Anterior cingulate cortex (tissue), 58 donors: ENCODE results near the gene PTCH1.
A peak's percentile ranks its signal among the peaks of the same experiment; 100 is the strongest.

ENCODE experiments used
- DNase-seq, 58 donors: peaks; one replicate each; lab custom pipeline; 2025; lab: John Stamatoyannopoulos, UW

PTCH1 gene

GRCh38 chr9:95415158-95415557, 101.6 kb downstream of the PTCH1 start:
- no peak for DNase-seq

DNA sequence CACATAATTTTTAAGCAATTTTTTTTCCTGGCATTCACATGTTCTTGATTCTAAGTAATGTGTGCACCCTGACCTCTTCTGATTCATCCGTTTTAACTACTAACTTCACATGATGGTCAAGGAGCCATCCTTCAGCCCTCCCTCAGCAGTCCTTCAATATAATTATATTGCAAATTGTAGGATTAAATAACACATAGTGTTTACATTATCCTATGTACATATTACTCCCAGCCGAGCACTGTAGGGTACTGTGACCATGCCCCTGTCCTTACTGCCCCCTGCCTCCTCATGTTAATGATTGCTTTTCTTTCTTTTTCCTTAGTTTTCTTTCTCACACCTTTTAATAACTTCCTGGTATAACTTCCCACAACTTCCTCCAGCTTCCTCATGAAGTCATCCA, 103.0 kb downstream of the PTCH1 start:
- DNase-seq, result no peak

DNA sequence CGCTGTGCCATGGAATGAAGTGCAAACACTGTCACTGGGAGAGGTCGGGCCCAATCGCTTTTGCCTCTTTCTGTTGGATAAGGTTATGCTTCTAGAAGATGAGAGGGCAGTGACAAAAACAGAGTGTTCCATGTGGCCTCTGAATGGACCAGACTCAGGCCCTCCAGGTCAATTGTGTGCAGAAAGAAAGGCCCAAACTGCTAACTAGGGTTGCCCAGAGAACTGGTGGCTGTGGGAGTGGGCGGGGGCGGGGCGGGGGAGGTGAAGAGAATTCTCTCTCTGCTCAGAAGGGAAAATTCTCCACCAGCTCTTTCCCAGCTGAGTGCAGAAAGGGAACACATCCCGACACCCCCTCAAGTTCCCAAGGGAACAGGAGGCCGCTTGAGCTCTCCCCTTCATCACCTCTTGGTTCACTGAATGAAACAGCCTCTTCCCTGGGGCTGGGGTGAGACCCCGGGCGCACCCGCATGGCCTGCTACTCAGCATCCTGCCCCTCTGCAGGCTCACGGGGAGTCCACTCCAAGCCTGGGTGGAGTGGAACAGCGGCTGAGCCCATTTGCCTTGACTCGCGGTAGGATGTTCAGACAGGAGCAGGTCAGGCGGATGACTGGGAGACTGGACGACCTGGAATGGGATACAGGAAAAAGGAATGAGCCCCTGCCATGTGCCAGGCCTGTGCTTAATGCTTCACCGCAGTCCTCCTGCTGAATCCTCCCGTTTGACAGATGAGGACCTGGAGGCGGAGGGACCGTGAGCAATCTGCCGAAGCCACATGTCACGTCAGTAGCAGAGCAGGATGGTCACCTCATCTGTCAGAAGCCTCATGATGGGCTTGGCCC, 105.5 kb downstream of the PTCH1 start:
- DNase-seq, result peak in 1 of 58 donors; percentile 2

- no peak for DNase-seq
Measured at GRCh38 chr9:95409650-95410426, 106.9 kb downstream of the PTCH1 start.

DNA sequence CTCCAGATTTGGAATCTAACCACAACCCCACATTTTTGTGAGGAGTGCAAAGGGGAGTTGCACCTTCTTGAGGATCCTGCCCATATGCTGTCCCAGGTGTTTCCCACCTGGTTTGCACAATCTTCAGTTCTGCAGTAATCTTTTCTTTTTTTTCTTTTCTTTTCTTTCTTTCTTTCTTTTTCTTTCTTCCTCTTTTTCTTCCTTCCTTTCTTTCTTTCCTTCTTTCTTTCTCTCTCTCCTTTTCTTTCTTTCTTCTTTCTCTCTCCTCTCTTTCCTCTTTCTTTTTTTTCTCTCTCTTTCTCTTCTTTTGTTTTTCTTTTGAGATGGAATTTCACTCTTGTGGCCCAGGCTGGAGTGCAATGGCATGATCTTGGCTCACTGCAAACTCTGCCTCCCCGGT, 109.2 kb downstream of the PTCH1 start:
- DNase-seq, result no peak

GRCh38 chr9:95406121-95406520, 110.7 kb downstream of the PTCH1 start:
- no peak for DNase-seq

GRCh38 chr9:95399261-95399660, 117.5 kb downstream of the PTCH1 start:
- no peak for DNase-seq
